HepG2 (cell line): ENCODE results near the gene CHPF. TPM values are rescaled to one million over a fixed set of nuclear protein-coding genes. Genes with fewer than 3 reads are reported as not detected.

Source experiments
- CERS6 ChIP-seq: sonication (generic); formaldehyde crosslinking; IDR thresholded peaks from 2 replicates; pipeline ENCODE4 v1.5.0; 2020; ENCODE audit warnings: missing genetic modification reagents
- FOXA3 ChIP-seq: IDR thresholded peaks from 2 replicates; pipeline ENCODE4 v1.6.1; 2016; ENCODE audit warnings: missing genetic modification reagents, missing compliant biosample characterization
- GATA4 ChIP-seq: sonication (generic); IDR thresholded peaks from 2 replicates; pipeline ENCODE4 v1.6.1; 2016; ENCODE audit warnings: antibody characterized with exemption, low read depth, borderline replicate concordance
- HIC2 ChIP-seq: sonication (generic); formaldehyde crosslinking; IDR thresholded peaks from 2 replicates; pipeline ENCODE4 v1.9.0; 2022; ENCODE audit warnings: low read depth, missing genetic modification reagents
- HNF4G ChIP-seq, 2 experiments: sonication (generic) in 1 of 2; formaldehyde crosslinking in 1 of 2; IDR thresholded peaks; 2 replicates each; pipeline versions ENCODE4 v1.4.0 to v1.6.1; 2011 to 2020; ENCODE audit warnings: borderline replicate concordance in 2 of 2, low read depth in 2 of 2, mild to moderate bottlenecking in 2 of 2, low read length in 1 of 2, missing genetic modification reagents in 1 of 2, moderate library complexity in 1 of 2
- KDM4B ChIP-seq: sonication (generic); formaldehyde crosslinking; IDR thresholded peaks from 2 replicates; pipeline ENCODE4 v1.4.0; 2020; ENCODE audit warnings: missing genetic modification reagents
- KLF16 ChIP-seq, 2 experiments: sonication (generic) in 1 of 2; formaldehyde crosslinking in 1 of 2; IDR thresholded peaks; 2 replicates each; pipeline versions ENCODE4 v1.6.1 to v1.8.0; 2016 to 2023; ENCODE audit warnings: missing genetic modification reagents in 2 of 2, missing compliant biosample characterization in 1 of 2
- MBD4 ChIP-seq: IDR thresholded peaks from 2 replicates; pipeline ENCODE4 v1.6.1; 2012; ENCODE audit warnings: low read length, inconsistent platforms, borderline replicate concordance
- NCOA1 ChIP-seq: sonication (generic); formaldehyde crosslinking; IDR thresholded peaks from 2 replicates; pipeline ENCODE4 v1.9.0; 2021; ENCODE audit warnings: missing genetic modification reagents
- NCOR1 ChIP-seq: fragments of 200-600 bp; sonication (generic); IDR thresholded peaks from 2 replicates; pipeline ENCODE4 v1.7.0; 2017; ENCODE audit warnings: antibody characterized with exemption, low read length, borderline replicate concordance
- NR1H2 ChIP-seq: sonication (generic); formaldehyde crosslinking; IDR thresholded peaks from 2 replicates; pipeline ENCODE4 v1.8.1; 2022; ENCODE audit warnings: low read depth, missing genetic modification reagents, borderline replicate concordance
- PCBP1 ChIP-seq: fragments of 200-400 bp; formaldehyde crosslinking; IDR thresholded peaks from 2 replicates; pipeline ENCODE4 v1.6.1; 2017; ENCODE audit warnings: mild to moderate bottlenecking, low read depth, low read length, borderline replicate concordance
- THAP7 ChIP-seq: sonication (generic); formaldehyde crosslinking; IDR thresholded peaks from 2 replicates; pipeline ENCODE4 v1.8.1; 2023; ENCODE audit warnings: mild to moderate bottlenecking, missing genetic modification reagents
- THYN1 ChIP-seq: sonication (generic); formaldehyde crosslinking; IDR thresholded peaks from 2 replicates; pipeline ENCODE4 v1.8.1; 2023; ENCODE audit warnings: low read depth, mild to moderate bottlenecking, moderate library complexity, missing genetic modification reagents, borderline replicate concordance
- YEATS4 ChIP-seq: sonication (generic); formaldehyde crosslinking; IDR thresholded peaks from 2 replicates; pipeline ENCODE4 v1.4.0; 2020; ENCODE audit warnings: missing genetic modification reagents, borderline replicate concordance
- ZBTB44 ChIP-seq: sonication (generic); formaldehyde crosslinking; IDR thresholded peaks from 2 replicates; pipeline ENCODE4 v1.4.0; 2020; ENCODE audit warnings: missing genetic modification reagents
- ZFP36L2 ChIP-seq: sonication (generic); formaldehyde crosslinking; IDR thresholded peaks from 2 replicates; pipeline ENCODE4 v1.4.0; 2020; ENCODE audit warnings: missing genetic modification reagents
- ZFX ChIP-seq: sonication (generic); formaldehyde crosslinking; IDR thresholded peaks from 2 replicates; pipeline ENCODE4 v1.4.0; 2020; ENCODE audit warnings: mild to moderate bottlenecking, low read depth, missing genetic modification reagents, moderate library complexity
- ZFYVE20 ChIP-seq: sonication (generic); formaldehyde crosslinking; IDR thresholded peaks from 2 replicates; pipeline ENCODE4 v1.8.0; 2023; ENCODE audit warnings: low read depth, mild to moderate bottlenecking, moderate library complexity, missing genetic modification reagents, borderline replicate concordance
- ZNF335 ChIP-seq: sonication (generic); formaldehyde crosslinking; IDR thresholded peaks from 2 replicates; pipeline ENCODE4 v1.4.0; 2020; ENCODE audit warnings: missing genetic modification reagents
- ZNF503 ChIP-seq: sonication (generic); formaldehyde crosslinking; IDR thresholded peaks from 2 replicates; pipeline ENCODE4 v1.4.0; 2020; ENCODE audit warnings: missing genetic modification reagents
- ZNF569 ChIP-seq: sonication (generic); formaldehyde crosslinking; IDR thresholded peaks from 2 replicates; pipeline ENCODE4 v1.5.0; 2020; ENCODE audit warnings: mild to moderate bottlenecking, missing genetic modification reagents, moderate library complexity, borderline replicate concordance
- ZNF75D ChIP-seq: sonication (generic); formaldehyde crosslinking; IDR thresholded peaks from 2 replicates; pipeline ENCODE4 v1.8.1; 2023; ENCODE audit warnings: missing genetic modification reagents, mild to moderate bottlenecking, borderline replicate concordance
- polyA plus RNA-seq, 8 experiments: library from polyadenylated mRNA; depleted of rRNA in 3 of 8; stranded (reverse) in 7 of 8; unstranded in 1 of 8; fragments of >200 nt; fragmentation: Illumina TruSeq in 4 of 8; extraction: Trizol in 4 of 8; gene quantifications; 2 replicates each; pipeline versions ENCODE4 v1.2.1 to v1.2.3, GENCODE V29; 2011 to 2016; ENCODE audit warnings: low read depth in 4 of 8, missing spikeins in 1 of 8, mixed read lengths in 1 of 8; ENCODE audit not compliant: insufficient read depth in 1 of 8
- total RNA-seq, 5 experiments: library from RNA; depleted of rRNA; stranded (reverse); fragments of >200 nt; fragmentation: Illumina TruSeq; extraction: Trizol; gene quantifications; 2 replicates each; pipeline ENCODE4 v1.2.3, GENCODE V29; 2016; ENCODE audit warnings: low read depth in 1 of 5

Gene CHPF
- total and polyA plus RNA-seq, 2 of the 13 experiments (the other 11 are each of a cell fraction or from before 2014, with no cell fraction given), result 79.6 to 111 TPM

GRCh38 chr2:219545943-219546352 lies 2.3 kb upstream of the CHPF start (continued):
- TF ChIP-seq ZFYVE20 (CRISPR knock-in tag), result no peak
- TF ChIP-seq ZNF75D (CRISPR knock-in tag), result no peak
- TF ChIP-seq THAP7, result no peak
- TF ChIP-seq NCOR1, result peak; percentile 81
- no peak for TF ChIP-seq NCOA1 (CRISPR knock-in tag)
- TF ChIP-seq ZFP36L2 (CRISPR knock-in tag), result no peak
- TF ChIP-seq HIC2 (CRISPR knock-in tag), result no peak
- TF ChIP-seq FOXA3 (CRISPR knock-in tag), result peak; percentile 75
- TF ChIP-seq GATA4, result peak; percentile 53; the same call in 1 of the 2 replicates
- TF ChIP-seq ZFX (CRISPR knock-in tag), result peak; percentile 27; the same call in 1 of the 2 replicates
- peak; percentile 85 for TF ChIP-seq HNF4G (IDR thresholded peaks at IDR 0.05; ENCODE audit: borderline replicate concordance, low read depth, low read length)
- TF ChIP-seq HNF4G (CRISPR knock-in tag; IDR thresholded peaks at IDR 0.05; ENCODE audit: borderline replicate concordance, low read depth), result peak; percentile 83; the same call in 1 of the 2 replicates
- peak; percentile 67; the same call in 1 of the 2 replicates for TF ChIP-seq ZNF335 (CRISPR knock-in tag)
- TF ChIP-seq NR1H2 (CRISPR knock-in tag), result no peak
- TF ChIP-seq MBD4, result no peak
- no peak for TF ChIP-seq ZBTB44 (CRISPR knock-in tag)
- no peak for TF ChIP-seq ZNF569
- no peak for TF ChIP-seq ZNF503 (CRISPR knock-in tag)
- TF ChIP-seq KLF16 (CRISPR knock-in tag; IDR thresholded peaks at IDR 0.05), result peak in 1 of 2 experiments; percentile 78; a peak in 1 of 4 replicates
- no peak for TF ChIP-seq YEATS4
- TF ChIP-seq KDM4B (CRISPR knock-in tag), result no peak
- TF ChIP-seq PCBP1, result no peak
- no peak for TF ChIP-seq CERS6
- no peak for TF ChIP-seq THYN1 (CRISPR knock-in tag)
